HG02642 (cell line): ENCODE data around the gene DPP3.
"Not testable (repeated sequence)": the region's sequence is repeated elsewhere in the genome, so short reads cannot be mapped to it uniquely, and the experiment has no call there.

Experiments
- ATAC-seq: cut with Tn5 transposase; IDR thresholded peaks from one replicate; pipeline ENCODE4 v1.9.1; 2021; ENCODE audit warnings: mild to moderate bottlenecking; ENCODE audit not compliant: unreplicated experiment, poor library complexity

DPP3 gene, protein sequence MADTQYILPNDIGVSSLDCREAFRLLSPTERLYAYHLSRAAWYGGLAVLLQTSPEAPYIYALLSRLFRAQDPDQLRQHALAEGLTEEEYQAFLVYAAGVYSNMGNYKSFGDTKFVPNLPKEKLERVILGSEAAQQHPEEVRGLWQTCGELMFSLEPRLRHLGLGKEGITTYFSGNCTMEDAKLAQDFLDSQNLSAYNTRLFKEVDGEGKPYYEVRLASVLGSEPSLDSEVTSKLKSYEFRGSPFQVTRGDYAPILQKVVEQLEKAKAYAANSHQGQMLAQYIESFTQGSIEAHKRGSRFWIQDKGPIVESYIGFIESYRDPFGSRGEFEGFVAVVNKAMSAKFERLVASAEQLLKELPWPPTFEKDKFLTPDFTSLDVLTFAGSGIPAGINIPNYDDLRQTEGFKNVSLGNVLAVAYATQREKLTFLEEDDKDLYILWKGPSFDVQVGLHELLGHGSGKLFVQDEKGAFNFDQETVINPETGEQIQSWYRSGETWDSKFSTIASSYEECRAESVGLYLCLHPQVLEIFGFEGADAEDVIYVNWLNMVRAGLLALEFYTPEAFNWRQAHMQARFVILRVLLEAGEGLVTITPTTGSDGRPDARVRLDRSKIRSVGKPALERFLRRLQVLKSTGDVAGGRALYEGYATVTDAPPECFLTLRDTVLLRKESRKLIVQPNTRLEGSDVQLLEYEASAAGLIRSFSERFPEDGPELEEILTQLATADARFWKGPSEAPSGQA

GRCh38 chr11:66480117-66480938 is at the start of gene DPP3:
TSS of gene DPP3 (plus strand) at chr11:66480434. CDS start at chr11:66482201, 1,767 bp downstream.
- peak; percentile 92 for ATAC-seq

DNA sequence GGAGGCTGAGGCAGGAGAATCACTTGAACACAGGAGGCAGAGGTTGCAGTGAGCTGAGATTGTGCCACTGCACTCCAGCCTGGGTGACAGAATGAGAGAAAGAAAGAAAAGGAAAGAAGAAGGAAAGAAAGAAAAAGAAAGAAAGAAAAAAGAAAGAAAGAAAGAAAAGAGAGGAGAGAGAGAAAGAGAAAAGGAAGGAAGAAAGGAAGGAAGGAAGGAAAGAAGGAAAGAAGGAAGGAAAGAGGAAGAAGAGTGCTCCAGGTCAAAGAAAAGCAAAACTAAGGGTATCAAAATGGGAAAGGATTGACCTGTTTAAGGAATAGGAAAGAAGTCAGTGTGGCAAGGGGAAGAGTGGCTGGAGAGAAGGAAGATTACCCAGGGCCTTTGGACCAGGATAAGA is 48.9 kb upstream of the DPP3 start:
- not testable (repeated sequence) for ATAC-seq

GRCh38 chr11:66431871-66432329 is 48.3 kb upstream of the DPP3 start:
- not testable (repeated sequence) for ATAC-seq

DNA sequence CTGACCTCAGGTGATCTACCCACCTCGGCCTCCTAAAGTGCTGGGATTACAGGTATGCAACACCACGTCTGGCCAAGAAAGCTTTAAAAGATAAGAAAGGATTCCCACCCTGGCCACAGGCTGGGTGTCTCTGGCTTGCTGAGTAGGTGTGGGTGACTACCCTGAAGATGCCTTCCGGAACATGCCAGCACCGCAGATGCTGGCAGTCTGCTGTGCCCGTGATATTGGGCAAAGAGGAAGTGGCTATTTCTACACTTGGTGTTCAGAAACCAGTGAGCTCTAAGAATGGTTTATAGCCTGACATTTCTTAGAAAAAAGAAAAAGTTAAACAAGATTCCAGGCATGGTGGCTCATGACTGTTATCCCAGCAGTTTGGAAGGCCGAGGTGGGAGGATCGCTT is 47.6 kb upstream of the DPP3 start:
- no peak for ATAC-seq

DNA sequence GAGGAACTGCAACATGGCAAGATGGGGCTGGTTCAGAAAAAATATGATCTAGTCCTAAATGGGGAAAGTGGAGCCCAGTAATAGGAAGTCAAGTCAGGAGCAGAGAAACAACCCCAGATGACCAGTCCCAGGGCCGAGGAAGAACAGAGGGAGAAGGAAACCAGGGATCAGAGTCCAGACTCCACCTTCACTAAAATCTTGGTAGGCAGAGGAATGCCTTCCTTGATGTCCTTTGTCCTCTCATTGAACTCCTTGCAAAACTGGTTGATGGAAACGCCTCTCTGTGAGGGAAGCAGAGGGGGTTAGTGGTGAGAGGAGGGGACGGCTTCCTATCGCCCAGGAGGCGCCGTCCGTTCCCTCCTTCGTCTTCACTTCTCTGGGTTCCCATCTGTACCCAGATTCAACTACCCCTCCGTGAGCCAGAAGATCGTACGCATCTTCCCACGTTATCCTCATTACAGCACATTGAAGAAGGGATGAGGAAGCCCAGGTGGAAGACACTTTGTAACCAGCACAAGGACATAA is 42.2 kb upstream of the DPP3 start:
- ATAC-seq, result no peak

DNA sequence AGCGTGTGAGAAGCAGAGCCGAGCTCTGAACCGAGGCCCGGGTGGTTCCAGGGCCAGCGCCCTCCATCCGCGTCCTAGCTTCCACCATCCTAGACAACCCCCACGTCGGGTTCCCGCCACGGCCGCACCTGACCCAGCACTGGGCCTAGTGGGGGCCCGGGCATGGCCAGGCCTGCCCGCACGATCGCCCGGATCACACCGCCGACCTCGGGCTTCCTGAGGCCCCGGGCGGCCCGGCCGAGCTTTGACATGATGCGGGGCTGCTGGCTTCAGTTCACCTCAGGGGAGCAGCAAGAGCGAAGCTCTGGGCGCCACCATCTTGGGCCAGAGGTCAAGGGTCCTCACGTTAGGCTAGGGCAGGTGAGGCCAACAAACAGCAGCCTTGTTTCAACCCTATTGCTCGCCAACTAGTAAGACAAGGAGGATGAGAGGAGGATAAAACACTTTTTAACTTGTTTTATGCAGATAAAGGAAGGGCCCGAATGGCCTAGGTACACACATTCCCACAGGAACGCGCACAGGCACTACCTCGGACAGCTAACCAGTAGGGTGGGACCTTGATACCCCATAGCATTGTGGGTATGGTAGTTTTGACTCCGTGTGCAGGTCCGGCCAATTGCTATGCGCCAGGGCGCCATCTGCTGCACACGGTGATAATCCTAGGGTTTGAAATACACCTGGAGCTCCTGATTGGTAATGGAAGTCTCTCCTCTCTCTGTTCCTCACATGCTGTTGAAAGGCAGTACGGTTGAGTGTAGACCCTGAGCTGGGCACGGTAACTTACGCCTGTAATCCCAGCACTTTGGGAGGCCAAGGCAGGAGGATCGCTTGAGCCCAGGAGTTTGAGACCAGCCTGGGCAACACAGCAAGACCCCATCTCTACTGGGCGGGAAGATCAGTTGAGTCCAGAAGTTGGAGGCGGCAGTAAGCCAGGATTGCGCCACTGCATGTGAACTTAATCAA is 41.4 kb upstream of the DPP3 start, which contains the start of gene MRPL11:
Gene MRPL11 (minus strand): TSS at position 345 of the 963 bp plus-strand sequence. CDS start 94 bp downstream, at position 251.
- ATAC-seq, result peak; percentile 92

DNA sequence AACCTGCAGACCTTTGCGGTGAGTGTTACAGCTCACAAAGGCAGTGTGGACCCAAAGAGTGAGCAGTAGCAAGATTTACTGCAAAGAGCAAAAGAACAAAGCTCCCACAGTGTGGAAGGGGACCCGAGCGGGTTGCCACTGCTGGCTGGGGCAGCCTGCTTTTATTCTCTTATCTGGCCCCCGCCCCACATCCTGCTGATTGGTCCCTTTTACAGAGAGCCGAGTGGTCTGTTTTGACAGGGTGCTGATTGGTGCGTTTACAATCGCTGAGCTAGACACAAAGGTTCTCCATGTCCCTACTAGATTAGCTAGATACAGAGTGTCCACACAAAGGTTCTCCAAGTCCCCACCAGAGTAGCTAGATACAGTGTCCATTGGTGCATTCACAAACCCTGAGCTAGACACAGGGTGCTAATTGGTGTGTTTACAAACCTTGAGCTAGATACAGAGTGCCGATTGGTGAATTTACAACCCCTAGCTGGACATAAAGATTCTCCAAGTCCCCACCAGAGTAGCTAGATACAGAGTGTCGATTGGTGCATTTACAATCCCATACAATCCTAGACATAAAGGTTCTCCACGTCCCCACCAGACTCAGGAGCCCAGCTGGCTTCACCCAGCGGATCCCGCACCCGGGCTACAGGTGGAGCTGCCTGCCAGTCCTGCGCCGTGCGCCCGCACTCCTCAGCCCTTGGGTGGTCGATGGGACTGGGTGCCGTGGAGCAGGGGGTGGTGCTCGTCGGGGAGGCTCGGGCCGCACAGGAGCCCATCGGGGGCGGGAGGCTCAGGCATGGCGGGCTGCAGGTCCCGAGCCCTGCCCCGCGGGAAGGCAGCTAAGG is 39.9 kb upstream of the DPP3 start:
- not testable (repeated sequence) for ATAC-seq

DNA sequence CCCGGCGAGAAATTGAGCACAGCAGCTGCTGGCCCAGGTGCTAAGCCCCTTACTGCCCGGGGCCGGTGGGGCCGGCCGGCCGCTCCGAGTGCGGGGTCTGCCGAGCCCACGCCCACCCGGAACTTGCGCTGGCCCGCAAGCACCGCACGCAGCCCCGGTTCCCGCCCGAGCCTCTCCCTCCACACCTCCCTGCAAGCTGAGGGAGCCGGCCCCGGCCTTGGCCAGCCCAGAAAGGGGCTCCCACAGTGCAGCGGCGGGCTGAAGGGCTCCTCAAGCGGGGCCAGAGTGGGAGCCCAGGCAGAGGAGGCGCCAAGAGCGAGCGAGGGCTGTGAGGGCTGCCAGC is 39.3 kb upstream of the DPP3 start:
- not testable (repeated sequence) for ATAC-seq

- no peak for ATAC-seq
Measured at GRCh38 chr11:66443602-66444001, 36.6 kb upstream of the DPP3 start.

- ATAC-seq, result no peak
Measured at GRCh38 chr11:66447012-66447411, 33.2 kb upstream of the DPP3 start.

- no peak for ATAC-seq
Measured at GRCh38 chr11:66448523-66448922, 31.7 kb upstream of the DPP3 start.

DNA sequence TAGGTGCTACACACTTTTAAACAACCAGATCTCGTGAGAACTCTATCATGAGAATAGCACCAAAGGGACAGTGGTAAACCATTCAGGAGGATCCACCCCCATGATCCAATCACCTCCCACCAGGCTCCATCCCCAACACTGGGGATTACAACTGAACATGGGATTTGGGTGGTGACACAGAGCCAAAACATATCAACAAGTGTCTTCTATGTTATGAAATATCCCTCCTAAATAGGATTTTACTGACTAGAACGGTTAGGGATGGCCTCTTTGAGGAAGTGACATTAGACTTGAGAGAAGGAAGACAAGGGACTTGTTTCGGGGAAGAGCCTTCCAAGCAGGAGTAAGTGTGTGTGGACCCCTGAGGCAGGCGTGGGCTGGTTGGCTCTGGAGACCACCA is 29.7 kb upstream of the DPP3 start:
- no peak for ATAC-seq

- ATAC-seq, result no peak
Measured at GRCh38 chr11:66451663-66452062, 28.6 kb upstream of the DPP3 start.

DNA sequence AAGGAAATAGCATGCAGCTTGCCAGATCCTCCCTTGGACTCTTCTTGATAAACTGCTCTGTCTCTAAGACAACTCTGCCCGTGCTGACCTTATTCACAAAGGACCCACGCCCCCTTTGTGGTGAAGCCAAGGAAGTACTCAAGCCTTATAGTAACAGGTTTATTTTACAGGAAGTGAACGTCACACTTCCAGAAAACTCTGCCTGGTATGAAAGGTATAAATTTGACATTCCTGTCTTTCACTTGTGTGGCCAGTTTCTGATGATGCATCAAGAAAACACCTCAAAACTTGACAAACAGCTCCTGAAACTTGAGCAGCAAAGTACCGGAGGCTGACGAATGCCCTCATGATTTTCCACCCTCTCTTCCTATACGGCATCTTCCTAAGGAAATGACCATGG is 26.0 kb upstream of the DPP3 start:
- no peak for ATAC-seq

DNA sequence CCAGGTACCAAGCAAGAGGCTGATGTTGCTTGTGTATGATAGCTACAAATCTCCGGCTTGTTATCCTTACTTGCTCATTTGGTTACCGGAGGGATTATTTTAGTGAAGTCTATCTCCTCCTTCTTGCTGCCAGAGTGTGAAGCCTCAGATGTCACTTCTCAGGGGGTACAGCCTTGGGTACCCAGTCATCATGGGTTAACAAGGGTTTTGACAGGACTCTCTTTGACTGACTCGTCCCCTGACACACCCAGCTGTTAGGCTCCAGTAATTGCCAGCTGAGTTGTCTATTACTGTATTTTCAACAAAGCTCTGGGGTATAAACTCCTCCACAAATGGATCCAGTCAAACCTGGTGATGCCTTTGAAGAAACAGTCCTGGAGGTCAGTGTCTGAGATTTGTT is 25.4 kb upstream of the DPP3 start:
- no peak for ATAC-seq

DNA sequence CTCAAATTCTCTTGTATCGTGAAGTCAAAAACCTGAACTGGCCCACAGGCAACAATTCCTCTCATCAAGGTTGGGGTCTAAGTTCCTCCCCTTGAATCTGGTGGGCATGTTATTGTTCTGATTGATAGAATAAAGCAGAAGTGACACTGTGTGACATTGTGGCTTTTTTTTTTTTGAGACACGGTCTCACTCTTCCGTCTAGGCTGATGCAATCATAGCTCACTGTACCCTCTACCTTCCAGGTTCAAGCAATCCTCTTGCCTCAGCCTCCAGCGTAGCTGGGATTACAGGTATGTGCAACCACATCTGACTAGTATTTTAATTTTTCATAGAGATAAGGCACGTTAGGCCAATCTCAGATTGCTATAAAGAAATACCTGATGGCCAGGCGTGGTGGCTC is 22.4 kb upstream of the DPP3 start:
- no peak for ATAC-seq

DNA sequence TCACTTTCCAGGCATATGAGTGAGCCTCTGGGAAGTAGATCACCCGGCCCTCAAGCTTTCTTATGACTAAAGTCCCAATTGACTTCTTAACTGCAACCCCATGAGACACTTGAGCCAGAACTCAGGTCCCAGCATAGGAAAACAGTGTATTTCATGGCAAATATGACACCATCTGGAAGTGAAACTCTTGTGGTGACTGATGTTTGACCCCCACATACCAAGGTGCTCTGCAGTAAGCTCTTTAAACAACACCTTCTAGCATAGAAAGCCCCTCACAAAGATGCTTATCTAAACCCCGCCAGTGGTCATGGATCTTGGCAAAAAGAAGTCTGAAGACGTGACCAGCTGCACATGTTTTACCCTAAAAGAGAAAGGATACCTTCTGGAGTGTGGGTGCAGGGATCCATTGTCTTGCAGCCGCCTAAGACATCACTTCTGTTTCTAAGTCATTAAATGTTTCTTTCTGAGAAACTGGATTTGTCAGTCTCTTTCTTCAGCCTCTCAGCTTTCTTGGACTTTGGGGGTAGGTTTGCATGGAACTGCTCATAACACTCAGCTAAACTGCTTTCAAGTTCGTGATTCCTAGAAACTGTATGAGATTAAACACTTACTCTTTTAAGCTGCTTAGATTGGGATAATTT is 21.0 kb upstream of the DPP3 start:
- ATAC-seq, result no peak

GRCh38 chr11:66462010-66462409 is 18.2 kb upstream of the DPP3 start:
- ATAC-seq, result no peak
